Stimulated activated CD4-positive, alpha-beta T cell treated with anti-CD3 and anti-CD28 coated beads, Interleukin-12 subunit alpha, Interleukin-12 subunit beta, amount 100 ng/mL, for 24 hours (primary cell): ENCODE data around the gene USP40.
"Not testable (repeated sequence)": the region's sequence is repeated elsewhere in the genome, so short reads cannot be mapped to it uniquely, and the experiment has no call there.

Source experiments
- DNase-seq, 2 experiments: peaks; one replicate each; pipeline ENCODE4 v3.0.0-alpha.2; 2020; ENCODE audit warnings: low read depth in 2 of 2

The USP40 gene

GRCh38 chr2:233566141-233566956, at the start of gene USP40:
TSS of gene USP40 (minus strand) at chr2:233566782. CDS start at chr2:233565554, 1,228 bp downstream.
- DNase-seq, result peak; percentile 31 to 55

- no peak for DNase-seq
Observed at GRCh38 chr2:233611284-233611683, 44.7 kb upstream of the USP40 start.

- no peak for DNase-seq
Observed at GRCh38 chr2:233605680-233606079, 39.1 kb upstream of the USP40 start.

GRCh38 chr2:233604826-233605225, 38.2 kb upstream of the USP40 start:
- no peak for DNase-seq

- DNase-seq, result no peak
Observed at GRCh38 chr2:233603520-233603919, 36.9 kb upstream of the USP40 start.

GRCh38 chr2:233602076-233602475, 35.5 kb upstream of the USP40 start:
- DNase-seq, result no peak

- no peak for DNase-seq
Observed at GRCh38 chr2:233600386-233600785, 33.8 kb upstream of the USP40 start.

GRCh38 chr2:233598952-233599351, 32.4 kb upstream of the USP40 start:
- no peak for DNase-seq

GRCh38 chr2:233597522-233597921, 30.9 kb upstream of the USP40 start:
- DNase-seq, result no peak

GRCh38 chr2:233593201-233593600, 26.6 kb upstream of the USP40 start:
- no peak for DNase-seq

GRCh38 chr2:233592706-233593105, 26.1 kb upstream of the USP40 start:
- not testable (repeated sequence) for DNase-seq

GRCh38 chr2:233588400-233588799, 21.8 kb upstream of the USP40 start:
- no peak for DNase-seq

- no peak for DNase-seq
Observed at GRCh38 chr2:233584210-233584609, 17.6 kb upstream of the USP40 start.

- not testable (repeated sequence) for DNase-seq
Observed at GRCh38 chr2:233583217-233583965, 16.8 kb upstream of the USP40 start.

- not testable (repeated sequence) for DNase-seq
Observed at GRCh38 chr2:233577341-233577740, 10.8 kb upstream of the USP40 start.

- DNase-seq, result no peak
Observed at GRCh38 chr2:233572468-233572867, 5.9 kb upstream of the USP40 start.

- no peak for DNase-seq
Observed at GRCh38 chr2:233571462-233571861, 4.9 kb upstream of the USP40 start.

- DNase-seq, result no peak
Observed at GRCh38 chr2:233571001-233571400, 4.4 kb upstream of the USP40 start.

GRCh38 chr2:233565685-233566140, 869 bp downstream of the USP40 start:
- no peak for DNase-seq

GRCh38 chr2:233563663-233564430, 2.7 kb downstream of the USP40 start:
- DNase-seq, result no peak

- DNase-seq, result no peak
Observed at GRCh38 chr2:233556881-233557736, 9.5 kb downstream of the USP40 start.
